Measurements from ENCODE around the gene RAD51B.
"Not testable (repeated sequence)": the region's sequence is repeated elsewhere in the genome, so short reads cannot be mapped to it uniquely, and the experiment has no call there.

RAD51B gene

DNA sequence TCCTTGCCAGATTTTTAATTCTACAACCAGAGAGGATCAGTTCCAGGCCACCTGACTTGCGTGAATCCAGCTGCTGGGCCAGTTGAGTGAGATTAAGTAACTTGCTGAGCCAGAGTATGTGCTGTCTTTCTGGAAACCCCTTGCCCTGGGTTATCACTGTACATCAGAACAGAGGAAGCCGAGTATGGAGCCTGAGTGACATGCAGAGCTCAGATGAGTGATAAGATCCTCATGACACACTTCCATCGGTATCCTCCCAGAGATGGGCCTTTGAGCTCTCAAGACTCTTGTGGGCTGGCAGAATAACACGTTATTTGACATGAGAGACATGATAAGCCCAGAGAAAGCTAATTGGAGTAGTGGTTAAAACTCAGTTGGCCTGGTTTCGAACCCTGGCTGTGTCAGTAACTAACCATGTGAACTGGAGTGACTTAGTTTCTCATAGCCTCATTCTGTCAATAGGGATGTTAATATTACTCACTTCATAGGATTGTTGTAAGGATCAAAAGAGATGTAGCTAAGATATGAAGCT lies 585.1 kb downstream of the RAD51B start:
- peak in 1 of 3 experiments; percentile 10 for DNase-seq (ENCODE audit: low read depth in 3 of 3)

DNA sequence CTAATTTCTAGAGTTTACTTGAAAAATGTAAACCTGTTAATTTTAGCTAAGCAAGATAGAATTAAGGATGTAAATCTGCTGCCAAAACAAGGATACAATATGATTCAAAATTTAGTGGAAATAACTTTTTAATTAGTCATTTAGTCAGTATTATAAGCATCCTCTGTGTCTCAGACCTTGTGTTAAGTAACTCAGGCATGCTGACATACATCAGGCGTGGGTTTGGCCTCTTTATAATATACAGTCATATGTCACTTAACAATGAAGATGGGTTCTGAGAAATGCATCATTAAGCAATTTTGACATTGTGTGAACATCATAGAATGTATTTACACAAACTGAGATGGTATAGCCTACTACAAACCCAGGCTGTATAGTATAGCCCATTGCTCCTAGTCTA lies 586.4 kb downstream of the RAD51B start:
- DNase-seq (ENCODE audit: low read depth in 3 of 3) = no peak

DNA sequence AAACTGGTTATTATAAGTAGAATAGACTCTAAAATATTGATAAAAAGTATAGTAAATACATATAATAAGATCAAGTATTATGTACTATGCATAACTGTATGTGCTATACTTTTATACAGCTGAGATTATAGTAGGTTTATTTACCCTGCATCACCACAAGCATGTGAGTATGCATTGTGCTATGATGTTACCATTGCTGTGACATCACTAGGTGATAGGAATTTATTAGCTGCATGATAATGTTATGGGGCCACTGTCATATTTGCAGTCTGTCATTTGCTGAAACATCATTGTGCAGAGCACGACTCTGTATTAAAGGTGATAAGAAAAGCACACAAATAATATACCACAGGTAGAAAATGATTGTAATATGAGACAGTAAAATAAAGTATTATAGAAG lies 587.7 kb downstream of the RAD51B start:
- DNase-seq (ENCODE audit: low read depth in 3 of 3) = no peak

DNA sequence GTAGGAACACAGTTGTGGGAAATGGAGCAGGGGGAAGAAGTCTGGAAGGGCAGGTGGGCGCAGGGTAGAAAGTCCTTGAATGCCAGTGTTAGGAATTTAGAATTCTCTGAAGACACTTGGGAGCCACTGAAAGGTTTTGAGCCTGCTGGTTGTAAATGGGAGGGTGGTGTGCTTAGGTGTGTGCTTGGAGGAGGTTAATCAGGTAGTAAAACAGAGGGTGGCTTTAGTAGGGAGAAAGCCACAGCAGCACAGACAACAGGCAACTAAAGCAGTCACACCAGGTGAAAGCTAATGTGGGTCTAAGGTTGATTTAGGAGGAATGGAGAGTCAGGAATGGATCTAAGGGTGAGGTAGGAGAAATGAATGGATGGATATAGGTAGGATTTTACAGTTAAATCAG lies 588.2 kb downstream of the RAD51B start:
- DNase-seq (ENCODE audit: low read depth in 3 of 3) = no peak

DNA sequence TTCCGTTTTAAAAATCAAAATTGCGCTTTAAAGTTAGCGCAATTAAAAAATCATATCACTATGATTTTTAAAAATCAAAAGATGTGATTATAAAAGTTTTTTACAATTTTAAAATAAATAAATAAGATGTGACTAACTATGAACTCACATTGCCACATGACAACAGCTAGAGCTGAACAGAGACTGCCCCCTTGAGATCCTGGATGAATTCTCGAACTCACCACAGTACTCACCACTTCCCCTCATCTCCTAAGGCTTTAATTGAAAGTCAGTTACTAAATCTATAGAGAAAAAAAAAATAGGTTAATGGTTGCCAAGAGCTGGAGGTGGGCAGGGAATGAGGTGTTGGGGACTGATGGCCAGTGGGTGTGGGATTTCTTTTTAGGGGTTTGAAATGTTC lies 589.1 kb downstream of the RAD51B start:
- DNase-seq (ENCODE audit: low read depth in 3 of 3) = no peak

DNA sequence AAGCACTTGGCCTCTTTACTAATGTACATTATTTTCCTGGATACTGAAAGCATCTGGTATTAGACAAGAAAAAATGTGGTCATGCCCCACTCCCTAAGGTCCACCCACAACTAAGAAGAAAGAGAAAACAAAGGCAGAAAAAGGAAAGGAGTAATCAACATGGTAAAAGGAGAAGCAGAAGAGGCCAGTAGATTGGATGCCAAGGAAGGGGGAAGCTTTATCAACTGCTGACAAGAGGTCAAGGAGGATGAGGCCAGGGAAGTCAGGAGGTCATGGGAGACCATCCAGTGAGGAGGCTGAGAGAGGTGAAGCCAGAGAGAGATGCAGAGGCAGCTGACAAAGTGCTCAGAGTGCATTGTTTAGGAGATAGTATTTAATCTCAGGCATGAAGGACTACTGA lies 589.8 kb downstream of the RAD51B start:
- no peak for DNase-seq (ENCODE audit: low read depth in 3 of 3)

DNA sequence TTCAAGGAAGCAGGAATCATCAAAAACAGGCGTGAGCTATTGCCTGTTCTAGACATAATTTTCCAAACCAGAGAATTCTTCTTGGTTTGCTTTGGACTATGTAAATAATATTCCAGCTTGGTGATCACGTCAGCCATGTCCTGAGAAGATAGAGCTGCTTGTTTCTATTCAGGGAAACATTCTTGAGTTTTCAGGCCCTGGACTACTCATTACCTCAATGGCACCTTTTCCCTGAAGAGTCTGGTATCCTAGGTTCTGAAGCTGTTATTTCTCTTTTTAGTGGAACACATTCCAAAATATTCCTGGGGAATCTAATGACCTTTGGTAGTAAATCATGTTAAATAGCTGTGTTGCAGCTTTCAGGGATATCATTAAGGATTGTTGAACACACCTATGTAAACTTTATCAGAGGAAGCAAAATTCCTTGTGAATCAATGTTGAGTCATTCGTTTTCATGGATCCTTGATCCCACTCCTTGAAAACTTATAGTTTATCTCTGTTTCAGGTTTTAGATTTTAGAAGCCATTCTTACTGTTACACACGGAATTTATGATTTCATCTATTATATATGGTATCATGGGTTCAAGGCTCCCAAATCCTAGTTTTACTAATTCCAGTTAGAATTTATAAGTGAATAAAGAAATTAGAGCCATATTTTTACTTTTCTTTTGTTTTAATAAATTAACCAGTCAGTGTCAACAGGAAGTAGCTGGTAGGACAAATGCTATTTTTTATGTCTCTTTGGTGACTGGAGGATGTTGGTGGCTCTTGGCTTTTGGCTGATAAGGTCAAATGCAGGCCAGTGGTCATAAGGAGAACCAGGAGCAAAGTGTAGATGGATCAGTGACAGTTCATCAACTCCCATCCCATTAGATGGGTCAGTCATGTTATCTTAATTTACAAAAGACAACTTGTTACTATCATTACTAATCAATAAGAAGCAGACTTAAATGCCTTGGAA lies 593.2 kb downstream of the RAD51B start:
- DNase-seq (ENCODE audit: low read depth in 3 of 3) = no peak

DNA sequence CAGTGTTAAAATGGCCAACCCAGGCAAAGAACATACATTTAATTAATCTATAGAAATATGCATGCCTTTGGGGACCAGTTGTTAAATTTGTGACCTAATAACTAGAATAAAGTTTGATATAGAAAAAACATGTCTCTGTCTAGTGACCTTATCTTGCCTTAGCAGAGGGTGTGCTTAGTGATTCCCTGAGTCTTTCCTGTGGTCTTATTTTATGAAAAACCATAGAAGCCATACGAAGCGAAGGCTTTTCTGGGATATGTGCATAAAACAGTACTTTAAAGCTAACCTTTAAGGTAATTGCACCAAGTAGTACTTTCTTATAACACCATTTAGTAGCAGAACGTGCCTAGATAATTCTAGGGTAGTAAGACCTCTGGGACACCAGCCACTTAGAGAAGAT lies 593.9 kb downstream of the RAD51B start:
- DNase-seq (ENCODE audit: low read depth in 3 of 3) = no peak

DNA sequence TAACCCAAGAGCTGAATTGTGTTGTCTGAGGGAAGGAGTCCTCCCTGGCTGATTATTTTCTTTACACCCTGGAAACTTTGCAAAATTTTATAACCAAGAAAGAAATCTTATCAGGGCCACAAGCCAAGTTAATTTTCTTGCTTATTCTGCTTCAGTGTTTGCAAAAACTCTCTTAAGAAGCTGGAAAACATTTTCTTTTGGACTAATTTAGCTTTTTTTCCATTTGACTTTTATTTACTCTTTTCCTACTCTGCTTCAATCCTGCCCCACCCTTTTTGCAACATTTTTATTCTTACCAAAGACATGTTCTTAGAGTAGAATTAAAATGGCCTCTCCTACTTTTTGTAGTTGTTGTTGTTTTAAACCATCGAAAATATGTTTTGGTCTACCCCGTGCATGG lies 594.5 kb downstream of the RAD51B start:
- DNase-seq (ENCODE audit: low read depth in 3 of 3) = no peak

DNA sequence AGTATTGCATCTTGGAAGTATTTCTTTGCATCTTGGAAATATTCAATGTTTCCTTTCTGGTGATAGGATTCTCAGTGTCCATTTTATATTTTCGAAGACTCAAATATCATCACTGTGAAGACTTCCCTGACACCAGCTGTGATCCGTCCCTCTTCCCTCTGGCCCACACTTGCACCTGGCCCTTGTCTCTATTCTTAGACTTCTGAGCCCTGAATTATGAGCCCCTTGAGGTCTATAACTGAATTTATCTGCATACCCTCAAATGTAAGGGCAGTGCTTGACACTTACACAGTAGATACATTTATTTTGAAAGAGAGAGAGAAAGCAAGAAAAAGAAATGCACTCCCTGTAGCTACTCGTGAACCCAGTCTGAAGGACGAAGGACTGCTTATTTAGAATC lies 596.6 kb downstream of the RAD51B start:
- DNase-seq (ENCODE audit: low read depth in 3 of 3) = no peak

DNA sequence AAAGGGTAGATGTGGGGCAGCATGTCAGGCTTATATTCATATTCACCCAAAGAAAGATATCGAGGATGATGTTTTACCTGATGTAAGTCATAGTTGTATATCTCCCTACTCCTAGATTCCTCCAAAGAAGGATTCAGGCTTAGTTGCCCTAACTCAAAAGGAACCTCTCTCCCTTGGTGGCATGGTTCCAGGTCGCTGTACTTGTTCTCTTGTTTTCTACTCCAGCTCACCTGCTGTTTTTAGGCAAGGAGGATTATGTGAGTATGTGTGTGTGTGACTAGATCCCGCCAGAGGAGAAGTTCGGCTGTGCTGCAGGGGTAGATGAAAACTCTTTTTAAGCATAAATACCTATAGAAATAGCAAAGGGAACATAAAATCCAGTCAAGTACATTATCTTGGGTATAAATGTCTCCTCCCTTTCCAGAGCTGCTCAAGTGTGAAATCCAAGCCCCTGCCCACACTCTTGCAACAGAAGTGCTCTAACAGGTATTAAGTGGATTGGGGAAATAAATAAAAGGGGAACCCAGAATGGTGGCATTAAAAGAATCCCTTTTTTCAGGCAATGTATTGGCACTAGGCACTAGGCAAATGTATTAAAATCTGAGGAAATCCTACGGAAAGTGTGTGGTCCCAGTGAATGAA lies 597.6 kb downstream of the RAD51B start:
- DNase-seq (ENCODE audit: low read depth in 3 of 3) = no peak

DNA sequence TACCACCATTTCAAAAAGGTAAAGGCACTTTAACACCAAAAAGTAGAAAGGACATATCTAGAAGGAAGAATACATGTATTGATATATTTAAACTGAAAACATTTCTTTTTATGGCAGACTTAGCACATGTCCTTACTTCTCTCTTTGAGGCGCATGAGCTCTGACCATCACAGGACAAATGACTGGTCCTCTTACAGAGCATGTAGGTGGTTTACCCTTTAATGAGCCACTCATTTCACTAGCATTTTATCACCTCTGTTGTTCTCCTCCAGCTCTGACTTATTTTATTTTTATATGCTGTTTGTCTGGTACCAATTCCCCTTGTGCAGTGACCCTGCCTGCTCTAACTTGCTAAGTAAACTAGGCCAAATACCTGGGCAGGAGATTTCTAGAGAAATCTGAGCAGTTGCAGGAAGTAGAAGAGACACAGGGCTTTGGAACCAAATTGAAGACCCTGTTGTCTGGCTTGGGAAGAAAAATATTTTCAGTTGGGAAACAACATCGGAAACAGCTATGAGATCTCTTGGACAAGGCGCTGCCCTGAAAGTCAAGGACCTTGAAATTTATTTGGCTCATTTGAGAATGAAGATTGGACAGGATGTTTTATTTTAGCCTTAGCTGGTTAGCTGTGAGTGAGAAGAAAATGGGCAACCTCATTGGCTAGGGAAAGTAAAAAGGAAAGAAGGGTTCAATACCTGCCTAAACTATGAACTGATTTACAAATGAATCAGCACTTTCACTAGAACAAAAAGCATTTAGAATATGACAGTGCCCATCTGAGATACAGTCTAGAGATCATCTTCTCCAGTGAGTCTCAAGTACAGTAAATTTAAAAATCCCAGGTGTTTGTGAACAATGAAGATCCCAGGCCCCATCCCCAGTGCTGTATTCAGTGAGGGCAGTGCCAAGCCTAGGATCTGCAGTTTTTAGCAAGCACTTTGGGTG lies 598.9 kb downstream of the RAD51B start:
- no peak for DNase-seq (ENCODE audit: low read depth in 3 of 3)

DNA sequence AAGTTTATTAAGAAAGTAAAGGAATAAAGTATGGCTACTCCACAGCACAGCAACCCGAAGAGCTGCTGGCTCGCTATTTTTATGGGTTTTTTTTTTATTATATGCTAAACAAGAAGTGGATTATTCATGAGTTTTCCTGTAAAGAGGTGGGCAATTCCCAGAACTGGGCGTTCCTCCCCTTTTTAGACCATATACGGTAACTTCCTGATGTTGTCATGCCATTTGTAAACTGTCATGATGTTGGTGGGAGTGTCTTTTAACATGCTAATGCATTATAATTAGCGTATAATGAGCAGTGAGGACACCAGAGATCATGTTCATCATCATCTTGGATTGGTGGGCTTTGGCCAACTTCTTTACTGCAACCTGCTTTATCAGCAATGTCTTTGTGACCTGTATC lies 600.8 kb downstream of the RAD51B start:
- DNase-seq (ENCODE audit: low read depth in 3 of 3) = no peak

DNA sequence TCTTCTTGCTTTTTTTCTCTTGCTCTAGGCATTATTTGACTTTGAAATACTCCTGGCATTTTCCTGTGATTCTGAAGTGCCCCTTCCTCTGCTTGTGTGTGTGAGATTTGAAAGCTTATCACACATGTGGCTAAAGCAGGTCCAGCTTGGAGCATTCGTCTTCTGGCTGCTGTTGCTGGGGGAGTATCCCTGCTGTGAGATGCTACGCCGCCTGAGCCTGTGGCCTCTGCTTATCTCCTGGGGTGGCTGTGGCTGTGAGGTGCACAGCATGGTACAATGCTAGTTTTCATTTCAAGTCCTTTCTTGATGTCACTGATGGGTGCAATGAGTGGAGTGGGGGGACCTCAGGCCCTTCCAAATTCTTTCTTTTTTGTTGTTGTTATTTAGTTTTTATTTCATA lies 601.5 kb downstream of the RAD51B start:
- DNase-seq (ENCODE audit: low read depth in 3 of 3) = no peak

DNA sequence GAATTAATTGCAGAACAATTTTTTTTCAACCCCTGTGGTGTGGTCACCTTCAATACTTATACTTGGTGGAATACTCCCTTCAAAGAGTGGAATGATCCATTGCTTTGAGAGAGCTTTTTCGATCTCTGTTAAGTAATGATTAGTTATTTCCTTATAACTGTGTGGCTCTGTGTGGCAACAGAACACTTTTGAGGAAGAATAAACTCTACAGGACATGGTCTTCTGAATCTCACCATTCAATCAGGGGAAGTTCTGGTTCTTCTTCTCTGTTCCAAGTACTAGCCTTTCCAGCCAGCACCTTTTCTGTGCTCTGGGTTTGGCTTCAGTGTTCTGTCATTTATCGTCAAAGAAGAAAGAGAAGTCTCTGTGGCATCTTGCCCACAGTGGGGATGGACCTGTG lies 604.1 kb downstream of the RAD51B start:
- DNase-seq (ENCODE audit: low read depth in 3 of 3) = no peak

DNA sequence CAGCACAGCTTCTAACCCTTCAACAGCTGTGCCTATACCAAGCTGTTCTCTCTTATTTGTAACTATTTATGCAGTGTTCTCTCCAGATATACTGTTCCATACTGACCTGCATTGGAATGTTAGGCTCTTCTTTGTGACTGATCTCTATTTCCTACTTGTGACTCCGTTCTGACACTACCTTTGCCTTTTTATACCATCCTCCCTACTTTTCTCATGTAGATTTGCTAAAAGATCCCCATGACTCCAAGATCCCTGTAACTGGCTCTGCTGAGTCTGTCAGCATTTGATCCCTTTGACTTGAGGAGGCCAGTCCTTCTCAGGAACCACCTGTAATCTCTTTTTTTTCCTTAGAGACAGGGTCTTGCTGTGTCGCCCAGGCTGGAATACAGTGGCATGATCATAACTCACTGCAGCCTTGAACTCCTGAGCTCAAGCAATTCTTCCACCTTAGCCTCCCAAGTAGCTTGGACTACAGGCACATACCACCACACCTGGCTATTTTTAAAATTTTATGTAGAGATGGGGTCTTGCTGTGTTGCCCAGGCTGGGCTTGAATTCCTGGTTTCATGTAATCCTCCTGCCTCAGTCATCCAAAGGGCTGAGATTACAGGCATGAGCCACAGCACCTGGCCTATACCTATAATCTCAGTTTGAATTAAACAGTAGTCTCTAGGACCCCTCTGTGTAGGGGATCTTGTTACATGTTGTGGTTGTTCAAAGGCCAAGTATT lies 605.0 kb downstream of the RAD51B start:
- DNase-seq (ENCODE audit: low read depth in 3 of 3) = no peak

DNA sequence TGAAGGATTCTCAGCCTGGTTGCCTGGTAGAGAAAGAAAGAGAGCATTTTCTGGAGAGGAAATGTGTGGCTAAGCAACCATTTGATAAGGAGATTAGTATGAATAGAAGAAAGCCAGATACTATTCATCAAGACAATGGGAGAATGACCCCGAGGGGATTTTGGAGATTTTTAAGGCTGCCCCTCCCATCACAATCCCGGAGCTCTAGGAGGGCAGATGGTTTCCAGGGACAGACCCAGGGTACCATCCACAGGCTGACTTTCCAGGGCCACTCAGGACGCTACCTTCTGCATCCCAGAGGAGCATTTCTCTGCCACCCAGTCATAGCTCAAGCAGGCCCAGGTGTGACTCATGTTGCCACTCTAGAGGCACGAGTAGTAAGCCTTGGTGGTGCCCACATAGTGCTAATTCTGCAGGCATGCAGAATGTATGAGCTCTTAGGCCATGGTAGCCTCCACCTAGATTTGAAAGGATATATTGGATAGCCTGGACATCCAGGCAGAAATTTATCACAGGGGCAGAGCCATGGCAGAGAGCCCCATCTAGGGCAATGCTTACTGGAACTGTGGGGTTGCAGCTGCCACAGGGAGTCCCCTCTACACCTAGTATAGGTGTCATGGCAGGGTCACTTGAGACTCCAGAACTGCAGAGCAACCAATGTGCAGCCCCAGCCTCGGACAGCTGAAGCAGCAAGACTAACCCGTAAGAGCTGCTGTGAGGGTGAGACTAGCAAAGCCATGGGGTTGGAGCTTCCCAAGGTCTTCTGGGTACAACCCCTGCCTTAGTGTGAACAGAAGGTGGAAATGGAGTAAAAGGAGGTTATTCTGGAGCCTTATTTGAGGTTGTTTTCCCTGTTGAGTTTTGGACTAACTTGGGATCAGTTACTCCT lies 607.3 kb downstream of the RAD51B start:
- DNase-seq (ENCODE audit: low read depth in 3 of 3) = no peak

DNA sequence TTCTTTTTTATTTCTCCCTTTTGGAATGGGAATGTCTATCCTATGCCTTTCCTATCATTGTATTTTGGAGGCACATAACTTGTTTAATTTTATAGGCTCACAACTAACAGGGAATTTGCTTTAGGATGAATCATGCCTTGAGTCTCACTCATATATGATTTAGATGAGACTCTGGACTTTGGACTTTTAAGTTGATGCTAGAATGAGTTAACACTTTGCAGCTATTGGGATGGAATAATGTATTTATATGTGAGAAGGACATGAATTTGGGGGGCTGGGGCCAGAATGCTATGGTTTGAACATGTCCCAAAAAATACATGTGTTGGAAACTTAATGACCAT lies 607.9 kb downstream of the RAD51B start:
- no peak for DNase-seq (ENCODE audit: low read depth in 3 of 3)

DNA sequence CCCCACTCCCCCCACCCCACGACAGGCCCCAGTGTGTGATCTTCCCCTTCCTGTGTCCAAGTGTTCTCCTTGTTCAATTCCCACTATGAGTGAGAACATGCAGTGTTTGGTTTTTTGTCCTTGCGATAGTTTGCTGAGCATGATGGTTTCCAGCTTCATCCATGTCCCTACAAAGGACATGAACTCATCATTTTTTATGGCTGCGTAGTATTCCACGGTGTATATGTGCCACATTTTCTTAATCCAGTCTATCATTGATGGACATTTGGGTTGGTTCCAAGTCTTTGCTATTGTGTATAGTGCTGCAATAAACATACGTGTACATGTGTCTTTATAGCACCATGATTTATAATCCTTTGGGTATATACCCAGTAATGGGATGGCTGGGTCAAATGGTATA lies 609.3 kb downstream of the RAD51B start:
- DNase-seq (ENCODE audit: low read depth in 3 of 3) = not testable (repeated sequence)

DNA sequence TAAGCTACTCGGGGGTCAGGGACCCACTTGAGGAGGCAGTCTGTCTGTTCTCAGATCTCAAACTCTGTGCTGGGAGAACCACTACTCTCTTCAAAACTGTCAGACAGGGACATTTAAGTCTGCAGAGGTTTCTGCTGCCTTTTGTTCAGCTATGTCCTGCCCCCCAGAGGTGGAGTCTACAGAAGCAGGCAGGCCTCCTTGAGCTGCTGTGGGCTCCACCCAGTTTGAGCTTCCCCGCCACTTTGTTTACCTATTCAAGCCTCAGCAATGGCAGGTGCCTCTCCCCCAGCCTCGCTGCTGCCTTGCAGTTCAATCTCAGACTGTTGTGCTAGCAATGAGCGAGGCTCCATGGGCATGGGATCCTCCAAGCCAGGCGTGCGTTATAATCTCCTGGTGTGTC lies 614.6 kb downstream of the RAD51B start:
- DNase-seq (ENCODE audit: low read depth in 3 of 3) = not testable (repeated sequence)
